Keratinocyte (primary cell): ENCODE results near the gene UGT2A3. TPM values are rescaled to one million over a fixed set of nuclear protein-coding genes. Genes with fewer than 3 reads are reported as not detected.

Experiments
- DNase-seq: peaks from one replicate; pipeline ENCODE4 v3.0.0-alpha.2; 2011; ENCODE audit warnings: low read depth, missing footprints, low spot score
- FAIRE-seq: peaks from 2 replicates; lab custom pipeline; 2011; peaks lifted over from hg19 to GRCh38; lab: Jason Lieb, UNC
- H2AFZ ChIP-seq: 2 replicates; pipeline ENCODE4 v1.6.0; 2012; ENCODE audit warnings: low read length, control low read depth, inconsistent platforms; ENCODE audit not compliant: control insufficient read depth
- H3K27ac ChIP-seq: 2 replicates; pipeline ENCODE4 v1.5.1; 2011; ENCODE audit warnings: low read length; ENCODE audit not compliant: control insufficient read depth, insufficient read depth
- H3K27me3 ChIP-seq: 3 replicates; pipeline ENCODE4 v1.6.0; 2011; ENCODE audit warnings: low read length; ENCODE audit not compliant: control insufficient read depth, insufficient read depth; ENCODE audit errors: extremely low read depth
- H3K36me3 ChIP-seq, 2 experiments: 2 replicates in 1 of 2; 3 replicates in 1 of 2; pipeline ENCODE4 v1.5.1; 2011; ENCODE audit warnings: low read length in 2 of 2, mild to moderate bottlenecking in 1 of 2; ENCODE audit not compliant: control insufficient read depth in 2 of 2, insufficient read depth in 2 of 2; ENCODE audit errors: extremely low read depth in 1 of 2
- H3K4me1 ChIP-seq: 3 replicates; pipeline ENCODE4 v1.5.1; 2011; ENCODE audit warnings: low read length; ENCODE audit not compliant: control insufficient read depth, insufficient read depth; ENCODE audit errors: extremely low read depth
- H3K4me2 ChIP-seq: 3 replicates; pipeline ENCODE4 v1.6.0; 2011; ENCODE audit warnings: low read depth, low read length; ENCODE audit not compliant: control insufficient read depth, insufficient read depth; ENCODE audit errors: extremely low read depth
- H3K4me3 ChIP-seq, 3 experiments: fragments of 200-600 bp in 1 of 3; sonication (generic) in 1 of 3; 2 replicates in 2 of 3; 3 replicates in 1 of 3; pipeline ENCODE4 v1.5.1; 2011 to 2016; ENCODE audit warnings: low read length in 3 of 3, mild to moderate bottlenecking in 3 of 3, control low read depth in 2 of 3, inconsistent platforms in 1 of 3, low read depth in 1 of 3, mixed read lengths in 1 of 3, mixed run types in 1 of 3, moderate library complexity in 1 of 3; ENCODE audit not compliant: control insufficient read depth in 2 of 3, insufficient read depth in 2 of 3; ENCODE audit errors: extremely low read depth in 1 of 3
- H3K79me2 ChIP-seq: 2 replicates; pipeline ENCODE4 v1.6.0; 2012; ENCODE audit warnings: low read length; ENCODE audit not compliant: control insufficient read depth, insufficient read depth
- H3K9ac ChIP-seq: 3 replicates; pipeline ENCODE4 v1.6.0; 2011; ENCODE audit warnings: low read length; ENCODE audit not compliant: control insufficient read depth, insufficient read depth; ENCODE audit errors: extremely low read depth
- H3K9me1 ChIP-seq: 3 replicates; pipeline ENCODE4 v1.6.0; 2011; ENCODE audit warnings: low read length; ENCODE audit not compliant: control insufficient read depth, insufficient read depth; ENCODE audit errors: extremely low read depth
- H3K9me3 ChIP-seq: 2 replicates; pipeline ENCODE4 v1.5.1; 2012; ENCODE audit warnings: low read depth, low read length; ENCODE audit not compliant: control insufficient read depth
- H4K20me1 ChIP-seq: 3 replicates; pipeline ENCODE4 v1.6.0; 2011; ENCODE audit warnings: low read length; ENCODE audit not compliant: control insufficient read depth, insufficient read depth; ENCODE audit errors: extremely low read depth
- EZH2 ChIP-seq: IDR thresholded peaks from one replicate; pipeline ENCODE4 v1.6.1; 2012; ENCODE audit warnings: inconsistent platforms, mild to moderate bottlenecking, low read length, moderate library complexity
- dilution Hi-C: fragments of 300-500 bp; cut with MboI; formaldehyde crosslinking; loops from one replicate; pipeline ENCODE4 v1.7.0; 2020; ENCODE audit warnings: low sequenced_read_pairs; ENCODE audit not compliant: extremely low pct_ligation_motif_present
- polyA plus RNA-seq, 5 experiments: library from polyadenylated mRNA; depleted of rRNA in 3 of 5; stranded (reverse) in 3 of 5; stranded (forward) in 1 of 5; unstranded in 1 of 5; fragments of >200 nt; gene quantifications; 1 replicate in 1 of 5; 2 replicates in 3 of 5; 3 replicates in 1 of 5; pipeline versions ENCODE4 v1.2.1 to v1.2.3, GENCODE V29; 2011 to 2012; ENCODE audit warnings: missing spikeins in 2 of 5, low read depth in 1 of 5, low replicate concordance in 1 of 5
- TF ChIP-seq, protein P1 (sequence below), 3 experiments: IDR thresholded peaks in 1 of 3; conservative IDR thresholded peaks in 1 of 3; optimal IDR thresholded peaks in 1 of 3; 2 replicates in 2 of 3; 3 replicates in 1 of 3; pipeline versions ENCODE3 to v1.5.1; 2011; ENCODE audit warnings: low read length in 3 of 3, mild to moderate bottlenecking in 3 of 3, moderate library complexity in 2 of 3, control low read depth in 1 of 3, inconsistent platforms in 1 of 3; ENCODE audit not compliant: insufficient read depth in 2 of 3; ENCODE audit errors: extremely low read depth in 1 of 3

The UGT2A3 gene
- polyA plus RNA-seq, 1 donor (not counting 4 experiments of a cell fraction or from before 2014, with no cell fraction given), result not detected

DNA sequence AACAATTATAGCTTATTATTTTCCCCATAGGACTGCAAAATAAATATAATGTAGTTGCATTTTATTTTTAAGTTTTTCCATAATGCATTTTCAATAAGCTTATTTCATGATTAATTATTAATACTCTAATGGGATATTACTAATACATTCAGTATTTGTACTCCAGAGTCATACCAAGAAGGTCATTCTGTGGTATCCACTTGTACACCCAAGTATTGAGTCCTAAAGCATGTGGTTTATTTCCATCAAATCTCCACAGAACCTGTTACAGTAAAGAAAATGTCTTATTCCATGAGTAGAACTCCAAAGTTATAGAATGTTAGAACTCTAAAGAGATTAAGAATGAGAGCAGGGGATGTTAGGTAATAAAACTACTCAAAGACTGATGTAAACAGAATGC, 30.6 kb downstream of the UGT2A3 start:
- TF ChIP-seq, protein P1, sequence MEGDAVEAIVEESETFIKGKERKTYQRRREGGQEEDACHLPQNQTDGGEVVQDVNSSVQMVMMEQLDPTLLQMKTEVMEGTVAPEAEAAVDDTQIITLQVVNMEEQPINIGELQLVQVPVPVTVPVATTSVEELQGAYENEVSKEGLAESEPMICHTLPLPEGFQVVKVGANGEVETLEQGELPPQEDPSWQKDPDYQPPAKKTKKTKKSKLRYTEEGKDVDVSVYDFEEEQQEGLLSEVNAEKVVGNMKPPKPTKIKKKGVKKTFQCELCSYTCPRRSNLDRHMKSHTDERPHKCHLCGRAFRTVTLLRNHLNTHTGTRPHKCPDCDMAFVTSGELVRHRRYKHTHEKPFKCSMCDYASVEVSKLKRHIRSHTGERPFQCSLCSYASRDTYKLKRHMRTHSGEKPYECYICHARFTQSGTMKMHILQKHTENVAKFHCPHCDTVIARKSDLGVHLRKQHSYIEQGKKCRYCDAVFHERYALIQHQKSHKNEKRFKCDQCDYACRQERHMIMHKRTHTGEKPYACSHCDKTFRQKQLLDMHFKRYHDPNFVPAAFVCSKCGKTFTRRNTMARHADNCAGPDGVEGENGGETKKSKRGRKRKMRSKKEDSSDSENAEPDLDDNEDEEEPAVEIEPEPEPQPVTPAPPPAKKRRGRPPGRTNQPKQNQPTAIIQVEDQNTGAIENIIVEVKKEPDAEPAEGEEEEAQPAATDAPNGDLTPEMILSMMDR (optimal IDR thresholded peaks at IDR 0.05 in 1 of 3, IDR thresholded peaks at IDR 0.05 in 1 of 3, conservative IDR thresholded peaks at IDR 0.05 in 1 of 3; ENCODE audit: extremely low read depth in 1 of 3, insufficient read depth in 2 of 3, low read length in 3 of 3), result no peak
- no peak for TF ChIP-seq EZH2
- H3K4me1 ChIP-seq, result no peaks in the 10 kb centered on the region
- H3K27ac ChIP-seq, result no peak overlapping the region
- no peak overlapping the region for H3K9ac ChIP-seq
- no peaks in the 10 kb centered on the region for H3K79me2 ChIP-seq
- dilution Hi-C loops, result no loop called here
- H3K27me3 ChIP-seq, result no peaks in the 10 kb centered on the region
- no peaks in the 10 kb centered on the region for H3K36me3 ChIP-seq
- DNase-seq (no peak), FAIRE-seq (no peak)
- H4K20me1 ChIP-seq, result no peaks in the 10 kb centered on the region
- no peak overlapping the region for H3K4me3 ChIP-seq
- no peaks in the 10 kb centered on the region for H3K9me1 ChIP-seq
- H3K9me3 ChIP-seq, result no peaks in the 10 kb centered on the region
- no peak overlapping the region for H3K4me2 ChIP-seq
- no peak overlapping the region for H2AFZ ChIP-seq

DNA sequence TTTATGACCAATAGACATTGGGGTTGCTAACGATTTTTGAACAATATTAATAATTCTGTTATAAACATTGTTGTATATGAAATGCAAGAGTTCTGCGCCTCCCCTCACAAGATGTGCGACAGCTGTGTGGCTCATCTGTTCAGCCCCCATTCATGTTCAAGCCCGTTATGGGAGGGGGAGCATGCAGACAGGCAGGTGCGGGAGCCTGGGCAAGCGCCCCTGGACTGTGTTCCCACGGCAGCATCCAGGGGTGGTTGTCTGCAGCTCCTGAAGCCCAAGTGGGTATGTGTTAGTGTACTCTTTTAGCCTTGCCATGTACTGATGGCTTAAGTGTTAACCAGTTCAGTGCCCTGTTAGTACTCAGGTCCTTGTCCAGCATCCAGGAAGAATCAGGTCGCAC, 34.6 kb downstream of the UGT2A3 start:
- TF ChIP-seq, protein P1 (optimal IDR thresholded peaks at IDR 0.05 in 1 of 3, IDR thresholded peaks at IDR 0.05 in 1 of 3, conservative IDR thresholded peaks at IDR 0.05 in 1 of 3; ENCODE audit: extremely low read depth in 1 of 3, insufficient read depth in 2 of 3, low read length in 3 of 3), result no peak
- no peak for TF ChIP-seq EZH2
- Histone ChIP-seq H2AFZ (no peak overlapping the region), H3K4me1 (no peaks in the 10 kb centered on the region), H3K4me3 (no peak overlapping the region), H3K9ac (no peak overlapping the region), H3K27me3 (no peaks in the 10 kb centered on the region), H3K36me3 (no peaks in the 10 kb centered on the region), H3K79me2 (no peaks in the 10 kb centered on the region), H4K20me1 (no peaks in the 10 kb centered on the region), H3K4me2 (no peak overlapping the region), H3K9me1 (no peaks in the 10 kb centered on the region), H3K9me3 (no peaks in the 10 kb centered on the region), H3K27ac (no peak overlapping the region)
- FAIRE-seq (no peak), DNase-seq (no peak)
- dilution Hi-C loops, result no loop called here
